Measurements from ENCODE around the gene C4orf50. TPM values are rescaled to one million over a fixed set of nuclear protein-coding genes. Genes with fewer than 3 reads are reported as not detected.

The C4orf50 gene
- total and polyA plus RNA-seq, 4 donors, result under 0.01 to 0.17 TPM; not detected in 2

DNA sequence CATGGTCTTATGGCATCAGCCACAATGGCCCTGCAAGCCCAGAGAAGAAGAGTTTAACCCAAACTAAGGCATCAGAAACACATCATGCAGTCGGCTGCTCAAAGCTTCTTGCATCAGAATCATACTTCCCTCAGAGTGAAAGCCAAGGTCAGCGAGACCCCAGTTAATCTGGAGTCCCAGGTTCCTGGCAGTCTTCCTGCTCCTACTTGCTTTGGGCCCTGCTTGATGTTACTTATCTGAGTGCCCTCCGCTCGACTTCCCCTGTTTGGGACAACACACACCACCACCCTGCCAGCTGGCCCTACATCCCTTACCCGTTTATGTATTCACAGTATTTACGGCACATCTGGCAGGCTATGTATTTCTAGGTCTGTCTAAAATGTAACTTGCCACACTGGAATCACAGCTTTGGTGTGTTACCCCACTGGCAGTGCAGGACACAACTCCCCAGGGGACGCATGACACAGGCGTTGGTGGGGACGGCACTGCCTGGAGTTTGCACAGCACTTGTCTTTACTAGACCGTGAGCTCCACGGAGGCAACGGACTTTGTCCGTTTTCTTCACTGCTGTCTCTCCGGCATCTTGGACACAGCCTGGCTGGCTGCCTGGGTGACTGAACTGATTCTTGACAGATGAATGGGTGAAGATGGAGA lies 148.1 kb downstream of the C4orf50 start (continued):
- TF ChIP-seq, protein P1, sequence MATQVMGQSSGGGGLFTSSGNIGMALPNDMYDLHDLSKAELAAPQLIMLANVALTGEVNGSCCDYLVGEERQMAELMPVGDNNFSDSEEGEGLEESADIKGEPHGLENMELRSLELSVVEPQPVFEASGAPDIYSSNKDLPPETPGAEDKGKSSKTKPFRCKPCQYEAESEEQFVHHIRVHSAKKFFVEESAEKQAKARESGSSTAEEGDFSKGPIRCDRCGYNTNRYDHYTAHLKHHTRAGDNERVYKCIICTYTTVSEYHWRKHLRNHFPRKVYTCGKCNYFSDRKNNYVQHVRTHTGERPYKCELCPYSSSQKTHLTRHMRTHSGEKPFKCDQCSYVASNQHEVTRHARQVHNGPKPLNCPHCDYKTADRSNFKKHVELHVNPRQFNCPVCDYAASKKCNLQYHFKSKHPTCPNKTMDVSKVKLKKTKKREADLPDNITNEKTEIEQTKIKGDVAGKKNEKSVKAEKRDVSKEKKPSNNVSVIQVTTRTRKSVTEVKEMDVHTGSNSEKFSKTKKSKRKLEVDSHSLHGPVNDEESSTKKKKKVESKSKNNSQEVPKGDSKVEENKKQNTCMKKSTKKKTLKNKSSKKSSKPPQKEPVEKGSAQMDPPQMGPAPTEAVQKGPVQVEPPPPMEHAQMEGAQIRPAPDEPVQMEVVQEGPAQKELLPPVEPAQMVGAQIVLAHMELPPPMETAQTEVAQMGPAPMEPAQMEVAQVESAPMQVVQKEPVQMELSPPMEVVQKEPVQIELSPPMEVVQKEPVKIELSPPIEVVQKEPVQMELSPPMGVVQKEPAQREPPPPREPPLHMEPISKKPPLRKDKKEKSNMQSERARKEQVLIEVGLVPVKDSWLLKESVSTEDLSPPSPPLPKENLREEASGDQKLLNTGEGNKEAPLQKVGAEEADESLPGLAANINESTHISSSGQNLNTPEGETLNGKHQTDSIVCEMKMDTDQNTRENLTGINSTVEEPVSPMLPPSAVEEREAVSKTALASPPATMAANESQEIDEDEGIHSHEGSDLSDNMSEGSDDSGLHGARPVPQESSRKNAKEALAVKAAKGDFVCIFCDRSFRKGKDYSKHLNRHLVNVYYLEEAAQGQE (IDR thresholded peaks at IDR 0.05), result no peak
- TF ChIP-seq HNF4A (conservative IDR thresholded peaks at IDR 0.05), result no peak
- TF ChIP-seq HNF4G (IDR thresholded peaks at IDR 0.05), result no peak
- TF ChIP-seq GABPA (IDR thresholded peaks at IDR 0.05 in 1 of 2, conservative IDR thresholded peaks at IDR 0.05 in 1 of 2), result no peak
- no peak for TF ChIP-seq NR2F2 (IDR thresholded peaks at IDR 0.05)

DNA sequence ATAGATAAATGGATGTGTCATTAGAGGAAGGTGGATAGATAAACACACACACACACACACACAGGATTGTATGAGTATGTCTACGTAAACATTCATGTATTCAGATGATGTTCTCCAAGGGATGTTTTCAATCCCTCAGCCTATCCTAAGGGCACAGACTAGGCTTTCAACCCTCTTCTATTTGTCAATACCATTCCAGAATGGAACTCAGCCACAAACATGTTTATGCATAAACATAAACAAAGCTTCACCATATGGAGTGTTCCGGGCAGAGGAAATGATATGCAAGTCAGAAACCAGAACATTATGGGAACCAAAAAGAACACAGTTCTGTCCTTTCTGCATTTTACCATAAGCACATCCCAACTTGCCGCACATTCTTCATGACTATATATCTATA lies 150.4 kb downstream of the C4orf50 start:
- DNase-seq (ENCODE audit: low spot score), result no peak
- no peak overlapping the region for H3K27ac ChIP-seq (ENCODE audit: low read depth in 1 of 2, low read length in 2 of 2)
- no peak overlapping the region for H3K9ac ChIP-seq (ENCODE audit: low read depth in 1 of 2, low read length in 2 of 2)
- TF ChIP-seq RXRA (IDR thresholded peaks at IDR 0.05), result no peak
- no peak for TF ChIP-seq TAF1 (conservative IDR thresholded peaks at IDR 0.05)
- no peak for TF ChIP-seq SP1 (IDR thresholded peaks at IDR 0.05)
- no peak for TF ChIP-seq FOXA2 (IDR thresholded peaks at IDR 0.05)
- TF ChIP-seq NR2F2 (IDR thresholded peaks at IDR 0.05), result no peak
- TF ChIP-seq EGR1 (IDR thresholded peaks at IDR 0.05; ENCODE audit: low read depth in 2 of 2), result no peak
- TF ChIP-seq, protein P2, sequence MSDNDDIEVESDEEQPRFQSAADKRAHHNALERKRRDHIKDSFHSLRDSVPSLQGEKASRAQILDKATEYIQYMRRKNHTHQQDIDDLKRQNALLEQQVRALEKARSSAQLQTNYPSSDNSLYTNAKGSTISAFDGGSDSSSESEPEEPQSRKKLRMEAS (IDR thresholded peaks at IDR 0.05), result no peak
- TF ChIP-seq HNF4G (IDR thresholded peaks at IDR 0.05), result no peak
- H3K4me1 ChIP-seq (ENCODE audit: control insufficient read depth in 4 of 4, insufficient read depth in 4 of 4, low read length in 3 of 4), result no peaks in the 10 kb centered on the region
- peaks cover 0 to 8% (median 2%) of the 10 kb centered on the region in 4 donors for H3K27me3 ChIP-seq (ENCODE audit: control insufficient read depth in 4 of 4, insufficient read depth in 4 of 4, low read length in 3 of 4)
- H3K36me3 ChIP-seq (ENCODE audit: control insufficient read depth in 4 of 4, insufficient read depth in 3 of 4, low read depth in 1 of 4, low read length in 3 of 4), result no peaks in the 10 kb centered on the region
- WGBS, result 94% methylated on average over 3 of the region's 3 CpGs
- no peaks in the 10 kb centered on the region for H3K9me3 ChIP-seq (ENCODE audit: control insufficient read depth in 4 of 4, low read length in 3 of 4)
- H3K4me3 ChIP-seq (ENCODE audit: low read depth in 1 of 3, low read length in 3 of 3), result no peak overlapping the region

DNA sequence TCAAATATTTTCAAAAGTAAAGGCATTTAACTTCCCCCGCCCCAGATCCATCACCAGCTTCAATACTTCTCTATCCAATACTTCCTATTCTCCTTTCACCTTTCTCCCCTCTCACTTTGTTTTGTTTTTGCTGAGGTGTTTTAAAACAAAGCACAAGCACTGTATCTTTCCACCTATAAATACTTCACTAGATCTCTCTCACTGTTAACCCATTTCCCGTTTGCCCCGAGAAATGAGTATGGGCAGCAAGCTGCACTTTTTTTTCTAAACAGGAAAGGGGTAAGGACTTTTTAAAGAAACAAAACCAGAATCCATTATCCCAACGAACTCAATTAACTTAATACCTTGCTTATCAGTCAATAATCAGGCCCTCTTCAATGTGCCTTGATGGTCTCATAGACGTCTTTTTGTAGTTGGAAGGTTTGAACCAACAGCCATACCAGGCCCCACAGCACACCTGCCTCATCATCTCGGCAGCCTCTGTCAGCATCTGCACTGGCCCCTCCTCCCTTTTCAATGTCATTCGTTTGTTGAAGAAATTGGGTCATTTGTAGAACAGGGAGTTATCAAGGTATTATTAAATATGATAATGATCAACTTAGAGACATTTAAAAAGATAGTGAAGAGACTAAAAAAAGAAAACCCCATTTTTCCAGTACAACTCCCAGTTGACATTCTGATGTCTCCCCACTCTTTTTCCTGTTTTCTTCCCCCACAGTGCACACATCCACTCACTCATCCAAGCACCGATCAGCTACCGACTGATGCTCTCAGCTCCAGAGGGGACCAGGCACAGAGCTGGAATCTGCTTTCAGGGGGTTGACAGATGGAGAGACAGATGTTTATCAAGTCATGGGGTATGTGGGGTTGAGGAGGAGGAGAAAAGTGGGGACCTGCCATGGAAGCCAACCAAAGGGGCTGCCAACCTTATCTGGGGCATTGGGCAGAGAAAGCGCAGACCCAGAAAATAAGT lies 151.1 kb downstream of the C4orf50 start:
- 66% methylated on average over 10 of the region's 10 CpGs for WGBS
- no peaks in the 10 kb centered on the region for H3K36me3 ChIP-seq (ENCODE audit: control insufficient read depth in 4 of 4, insufficient read depth in 3 of 4, low read depth in 1 of 4, low read length in 3 of 4)
- DNase-seq (ENCODE audit: low spot score), result no peak
- no peak overlapping the region for H3K4me3 ChIP-seq (ENCODE audit: low read depth in 1 of 3, low read length in 3 of 3)
- no peak overlapping the region for H3K9ac ChIP-seq (ENCODE audit: low read depth in 1 of 2, low read length in 2 of 2)
- H3K9me3 ChIP-seq (ENCODE audit: control insufficient read depth in 4 of 4, low read length in 3 of 4), result no peaks in the 10 kb centered on the region
- peaks cover 0 to 8% (median 2%) of the 10 kb centered on the region in 4 donors for H3K27me3 ChIP-seq (ENCODE audit: control insufficient read depth in 4 of 4, insufficient read depth in 4 of 4, low read length in 3 of 4)
- H3K4me1 ChIP-seq (ENCODE audit: control insufficient read depth in 4 of 4, insufficient read depth in 4 of 4, low read length in 3 of 4), result no peaks in the 10 kb centered on the region
- no peak overlapping the region for H3K27ac ChIP-seq (ENCODE audit: low read depth in 1 of 2, low read length in 2 of 2)
- no peak for TF ChIP-seq RXRA (IDR thresholded peaks at IDR 0.05)
- TF ChIP-seq JUND (IDR thresholded peaks at IDR 0.05), result no peak
- TF ChIP-seq, protein P3, sequence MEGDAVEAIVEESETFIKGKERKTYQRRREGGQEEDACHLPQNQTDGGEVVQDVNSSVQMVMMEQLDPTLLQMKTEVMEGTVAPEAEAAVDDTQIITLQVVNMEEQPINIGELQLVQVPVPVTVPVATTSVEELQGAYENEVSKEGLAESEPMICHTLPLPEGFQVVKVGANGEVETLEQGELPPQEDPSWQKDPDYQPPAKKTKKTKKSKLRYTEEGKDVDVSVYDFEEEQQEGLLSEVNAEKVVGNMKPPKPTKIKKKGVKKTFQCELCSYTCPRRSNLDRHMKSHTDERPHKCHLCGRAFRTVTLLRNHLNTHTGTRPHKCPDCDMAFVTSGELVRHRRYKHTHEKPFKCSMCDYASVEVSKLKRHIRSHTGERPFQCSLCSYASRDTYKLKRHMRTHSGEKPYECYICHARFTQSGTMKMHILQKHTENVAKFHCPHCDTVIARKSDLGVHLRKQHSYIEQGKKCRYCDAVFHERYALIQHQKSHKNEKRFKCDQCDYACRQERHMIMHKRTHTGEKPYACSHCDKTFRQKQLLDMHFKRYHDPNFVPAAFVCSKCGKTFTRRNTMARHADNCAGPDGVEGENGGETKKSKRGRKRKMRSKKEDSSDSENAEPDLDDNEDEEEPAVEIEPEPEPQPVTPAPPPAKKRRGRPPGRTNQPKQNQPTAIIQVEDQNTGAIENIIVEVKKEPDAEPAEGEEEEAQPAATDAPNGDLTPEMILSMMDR (IDR thresholded peaks at IDR 0.05; ENCODE audit: low read depth, low read length, missing input control), result no peak
- TF ChIP-seq FOXA2 (IDR thresholded peaks at IDR 0.05), result no peak
- no peak for TF ChIP-seq NR2F2 (IDR thresholded peaks at IDR 0.05)
- TF ChIP-seq, protein P4, sequence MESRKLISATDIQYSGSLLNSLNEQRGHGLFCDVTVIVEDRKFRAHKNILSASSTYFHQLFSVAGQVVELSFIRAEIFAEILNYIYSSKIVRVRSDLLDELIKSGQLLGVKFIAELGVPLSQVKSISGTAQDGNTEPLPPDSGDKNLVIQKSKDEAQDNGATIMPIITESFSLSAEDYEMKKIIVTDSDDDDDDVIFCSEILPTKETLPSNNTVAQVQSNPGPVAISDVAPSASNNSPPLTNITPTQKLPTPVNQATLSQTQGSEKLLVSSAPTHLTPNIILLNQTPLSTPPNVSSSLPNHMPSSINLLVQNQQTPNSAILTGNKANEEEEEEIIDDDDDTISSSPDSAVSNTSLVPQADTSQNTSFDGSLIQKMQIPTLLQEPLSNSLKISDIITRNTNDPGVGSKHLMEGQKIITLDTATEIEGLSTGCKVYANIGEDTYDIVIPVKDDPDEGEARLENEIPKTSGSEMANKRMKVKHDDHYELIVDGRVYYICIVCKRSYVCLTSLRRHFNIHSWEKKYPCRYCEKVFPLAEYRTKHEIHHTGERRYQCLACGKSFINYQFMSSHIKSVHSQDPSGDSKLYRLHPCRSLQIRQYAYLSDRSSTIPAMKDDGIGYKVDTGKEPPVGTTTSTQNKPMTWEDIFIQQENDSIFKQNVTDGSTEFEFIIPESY (IDR thresholded peaks at IDR 0.05), result no peak
- TF ChIP-seq, protein P1 (IDR thresholded peaks at IDR 0.05), result no peak
- no peak for TF ChIP-seq TAF1 (conservative IDR thresholded peaks at IDR 0.05)
- TF ChIP-seq HNF4A (conservative IDR thresholded peaks at IDR 0.05), result no peak
- TF ChIP-seq FOXA1 (IDR thresholded peaks at IDR 0.05), result no peak
- no peak for TF ChIP-seq RAD21 (IDR thresholded peaks at IDR 0.05)
- no peak for TF ChIP-seq HNF4G (IDR thresholded peaks at IDR 0.05)
- TF ChIP-seq EGR1 (IDR thresholded peaks at IDR 0.05; ENCODE audit: low read depth in 2 of 2), result no peak
